LNCaP clone FGC (cell line): Measurements from ENCODE around the gene USP24.
"Not testable (repeated sequence)": the region's sequence is repeated elsewhere in the genome, so short reads cannot be mapped to it uniquely, and the experiment has no call there.

Experiments used
- DNase-seq: peaks from one replicate; pipeline ENCODE4 v3.0.0-alpha.2; 2011; ENCODE audit warnings: low read depth
- H3K4me3 ChIP-seq: 2 replicates; pipeline ENCODE4 v1.5.1; 2011; ENCODE audit warnings: mild to moderate bottlenecking, low read depth, low read length, control low read depth
- CTCF ChIP-seq: IDR thresholded peaks from 2 replicates; pipeline ENCODE4 v1.5.1; 2012; ENCODE audit warnings: mild to moderate bottlenecking; ENCODE audit not compliant: control insufficient read depth, insufficient read depth; ENCODE audit errors: extremely low read depth

The USP24 gene

GRCh38 chr1:55210990-55211801 is 4.0 kb downstream of the USP24 start:
- TF ChIP-seq CTCF, result no peak
- H3K4me3 ChIP-seq, result 0 out of 2 replicates have a peak overlapping the region, but pooled peaks have one; percentile 2

GRCh38 chr1:55209247-55209646 is 5.9 kb downstream of the USP24 start:
- H3K4me3 ChIP-seq, result no peak overlapping the region
- DNase-seq, result no peak
- no peak for TF ChIP-seq CTCF

More at GRCh38 chr1:55210990-55211801, 4.0 kb downstream of the USP24 start:
- DNase-seq, result peak; percentile 42

- TF ChIP-seq CTCF, result no peak
- DNase-seq, result no peak
Measured at GRCh38 chr1:55206210-55206609, 9.0 kb downstream of the USP24 start.

GRCh38 chr1:55204997-55205396 is 10.2 kb downstream of the USP24 start:
- no peak overlapping the region for H3K4me3 ChIP-seq

More at GRCh38 chr1:55206210-55206609, 9.0 kb downstream of the USP24 start:
- H3K4me3 ChIP-seq, result no peak overlapping the region

GRCh38 chr1:55203064-55203463 is 12.1 kb downstream of the USP24 start:
- DNase-seq, result peak; percentile 35
- H3K4me3 ChIP-seq, result no peak overlapping the region
- TF ChIP-seq CTCF, result no peak

More at GRCh38 chr1:55204997-55205396, 10.2 kb downstream of the USP24 start:
- no peak for DNase-seq
- TF ChIP-seq CTCF, result no peak

GRCh38 chr1:55200667-55201066 is 14.5 kb downstream of the USP24 start:
- H3K4me3 ChIP-seq, result no peak overlapping the region
- TF ChIP-seq CTCF, result no peak
- no peak for DNase-seq

GRCh38 chr1:55199735-55200134 is 15.4 kb downstream of the USP24 start:
- DNase-seq, H3K4me3 ChIP-seq: not testable (repeated sequence)
